SK-N-MC (cell line): Measurements from ENCODE around the gene UBE2D1.

ENCODE experiments used
- DNase-seq: peaks from one replicate; pipeline ENCODE4 v3.0.0-alpha.2; 2011; ENCODE audit warnings: low read depth, low spot score
- H3K27ac ChIP-seq: fragments of 200-600 bp; sonication (generic); 2 replicates; pipeline ENCODE4 v1.5.1; 2016; ENCODE audit warnings: mixed run types
- H3K36me3 ChIP-seq: fragments of 200-600 bp; sonication (generic); 2 replicates; pipeline ENCODE4 v1.6.1; 2017; ENCODE audit warnings: antibody characterized with exemption, low read length, mixed read lengths; ENCODE audit not compliant: insufficient read depth
- H3K4me3 ChIP-seq: fragments of 200-600 bp; sonication (generic); 2 replicates; pipeline ENCODE4 v1.5.1; 2016
- H3K9ac ChIP-seq: fragments of 200-600 bp; sonication (generic); 2 replicates; pipeline ENCODE4 v1.8.0; 2017; ENCODE audit warnings: mixed run types, mixed read lengths; ENCODE audit not compliant: insufficient read length
- H3K9me3 ChIP-seq: fragments of 200-600 bp; sonication (generic); 2 replicates; pipeline ENCODE4 v1.6.1; 2017; ENCODE audit warnings: low read depth, mild to moderate bottlenecking, antibody characterized with exemption, low read length, moderate library complexity, mixed read lengths
- EZH2 ChIP-seq: fragments of 200-600 bp; sonication (generic); IDR thresholded peaks from one replicate; pipeline ENCODE4 v1.6.1; 2017; ENCODE audit warnings: antibody characterized with exemption
- FOXP2 ChIP-seq: optimal IDR thresholded peaks from 2 replicates; pipeline ENCODE3; 2011; ENCODE audit warnings: mild to moderate bottlenecking, moderate library complexity; ENCODE audit not compliant: insufficient read depth; ENCODE audit errors: extremely low read length, control extremely low read depth
- POLR2AphosphoS5 ChIP-seq: IDR thresholded peaks from 2 replicates; pipeline ENCODE4 v1.6.1; 2012; ENCODE audit warnings: mild to moderate bottlenecking, low read depth, low read length, borderline replicate concordance

The UBE2D1 gene

DNA sequence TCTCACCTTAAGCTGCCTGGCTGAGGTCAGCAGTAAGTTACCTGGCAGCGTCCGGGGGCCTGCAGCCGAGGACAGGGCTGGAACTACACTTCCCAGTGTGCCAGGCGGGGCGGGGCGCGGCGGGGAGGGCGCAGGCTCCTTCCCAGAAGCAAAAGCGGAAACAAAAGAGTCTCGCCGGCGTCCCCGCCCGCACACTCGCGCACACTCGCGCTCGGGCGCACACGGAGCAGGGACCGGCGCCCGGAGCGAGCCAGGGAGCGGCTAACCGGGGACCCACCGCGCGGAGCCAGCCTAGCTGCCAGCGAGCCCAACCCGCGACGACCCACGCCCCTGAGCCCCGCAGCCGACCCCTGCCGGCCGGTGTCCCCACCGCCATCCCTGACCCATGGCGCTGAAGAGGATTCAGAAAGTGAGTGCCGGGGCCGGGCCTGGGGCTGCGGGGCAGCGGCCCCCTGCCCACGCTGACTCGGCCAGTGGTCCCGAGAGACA, at the start of gene UBE2D1:
TSS of gene UBE2D1 (plus strand) at position 190 of the 489 bp plus-strand sequence. CDS start at position 386, 196 bp downstream.
- Histone ChIP-seq H3K36me3 (no peaks in the 10 kb centered on the region), H3K9ac (peak within 1 kb of the TSS; percentile 79), H3K9me3 (no peaks in the 10 kb centered on the region), H3K27ac (no peak within 1 kb of the TSS), H3K4me3 (peak within 1 kb of the TSS; percentile 80)
- TF ChIP-seq EZH2 = no peak
- TF ChIP-seq POLR2AphosphoS5 = peak; percentile 81; the same call in 1 of the 2 replicates
- DNase-seq = no peak

DNA sequence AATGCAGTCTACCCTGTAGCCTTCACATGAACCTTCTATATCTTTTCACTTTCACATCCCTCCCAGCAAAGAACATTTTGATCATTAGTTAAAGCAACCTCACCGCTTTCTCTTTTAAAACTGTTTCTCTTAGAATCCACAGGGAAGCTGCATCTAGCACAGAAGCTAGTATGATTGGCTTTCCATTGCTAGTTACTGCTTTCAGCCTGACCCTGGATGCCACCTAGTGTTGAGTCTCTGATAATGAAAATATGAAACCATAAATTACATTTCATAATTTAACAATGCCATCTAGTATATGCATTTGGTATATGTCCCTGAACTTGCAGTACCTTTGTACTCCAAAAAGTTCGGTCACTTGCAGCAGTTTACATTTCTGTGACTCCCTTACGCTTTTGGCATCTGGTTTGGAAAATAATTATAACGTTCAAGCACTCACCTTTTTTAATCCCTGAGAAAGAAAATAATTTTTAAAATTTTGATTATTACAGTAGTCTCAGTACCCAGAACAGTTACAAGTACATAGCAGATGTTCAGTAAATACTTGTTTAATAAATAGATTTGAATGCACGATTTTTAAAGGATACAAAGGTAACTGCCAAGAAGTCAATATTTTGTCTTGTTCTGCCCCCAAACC, 43.1 kb upstream of the UBE2D1 start:
- TF ChIP-seq FOXP2 (no peak), POLR2AphosphoS5 (no peak), EZH2 (no peak)
- Histone ChIP-seq H3K27ac (no peak overlapping the region), H3K9ac (no peak overlapping the region), H3K9me3 (no peaks in the 10 kb centered on the region), H3K4me3 (no peak overlapping the region), H3K36me3 (no peaks in the 10 kb centered on the region)
- DNase-seq = peak; percentile 3

DNA sequence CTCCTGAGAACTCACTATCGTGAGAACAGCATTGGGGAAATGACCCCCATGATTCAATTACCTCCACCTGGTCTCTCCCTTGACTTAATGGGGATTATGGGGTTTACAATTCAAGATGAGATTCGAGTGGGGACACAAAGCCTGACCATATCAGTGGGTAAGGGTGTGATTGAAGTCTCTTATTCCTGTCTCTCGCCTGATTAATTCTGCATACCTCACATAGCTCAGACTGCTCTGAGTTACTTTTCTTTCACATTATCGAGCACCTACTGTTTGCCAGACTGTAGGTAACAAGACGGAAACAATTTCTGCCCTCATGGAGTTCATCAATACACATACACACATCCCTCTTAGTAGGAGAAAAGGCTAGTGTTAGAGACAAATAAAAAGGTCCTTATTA, 40.8 kb upstream of the UBE2D1 start:
- Histone ChIP-seq H3K27ac (no peak overlapping the region), H3K9me3 (no peaks in the 10 kb centered on the region), H3K9ac (no peak overlapping the region), H3K4me3 (no peak overlapping the region), H3K36me3 (no peaks in the 10 kb centered on the region)
- DNase-seq = no peak
- TF ChIP-seq EZH2 (no peak), FOXP2 (no peak), POLR2AphosphoS5 (no peak)

DNA sequence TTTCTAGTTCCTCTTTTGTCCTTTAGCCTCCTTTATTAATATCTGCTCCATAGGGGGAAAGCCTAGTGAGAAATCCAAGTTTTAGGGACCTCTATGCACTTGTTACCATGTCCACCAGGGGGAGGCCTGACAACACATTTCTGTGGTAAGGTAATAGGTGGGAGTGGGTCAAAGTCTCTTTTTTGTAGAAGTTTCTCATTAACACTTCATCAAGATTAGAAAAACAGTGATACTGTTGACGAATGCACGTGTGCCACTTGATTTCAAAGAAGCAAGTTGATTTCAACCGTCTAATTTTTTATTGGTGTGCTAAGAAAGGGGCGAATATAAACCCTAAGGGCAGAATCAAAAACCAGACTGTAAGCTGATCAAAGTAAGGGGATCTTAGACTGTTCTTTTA, 35.2 kb upstream of the UBE2D1 start:
- Histone ChIP-seq H3K27ac (no peak overlapping the region), H3K9me3 (no peaks in the 10 kb centered on the region), H3K36me3 (no peaks in the 10 kb centered on the region), H3K9ac (no peak overlapping the region), H3K4me3 (no peak overlapping the region)
- TF ChIP-seq POLR2AphosphoS5 (no peak), FOXP2 (no peak), EZH2 (no peak)
- no peak for DNase-seq

DNA sequence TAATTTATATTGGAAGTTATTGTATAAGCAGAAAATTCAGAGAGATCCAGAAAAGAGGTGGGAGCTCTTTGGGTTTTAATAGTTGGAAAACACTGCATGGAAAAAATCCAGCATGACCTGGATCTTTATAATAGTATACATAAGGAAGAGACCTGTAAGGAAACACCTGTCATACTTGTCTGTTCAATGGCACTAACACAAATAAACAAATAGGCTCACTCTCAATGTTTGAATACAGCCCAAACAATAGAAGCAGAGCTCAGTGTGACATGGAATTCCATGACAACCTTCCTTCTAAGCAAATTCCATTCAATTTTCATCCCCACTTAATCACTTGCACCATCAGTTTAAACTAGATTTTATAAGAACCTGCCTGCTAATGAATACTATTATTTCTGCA, 34.1 kb upstream of the UBE2D1 start:
- Histone ChIP-seq H3K36me3 (no peaks in the 10 kb centered on the region), H3K9me3 (no peaks in the 10 kb centered on the region), H3K4me3 (no peak overlapping the region), H3K27ac (no peak overlapping the region), H3K9ac (no peak overlapping the region)
- no peak for TF ChIP-seq FOXP2
- TF ChIP-seq EZH2 = no peak
- TF ChIP-seq POLR2AphosphoS5 = no peak
- DNase-seq = no peak

DNA sequence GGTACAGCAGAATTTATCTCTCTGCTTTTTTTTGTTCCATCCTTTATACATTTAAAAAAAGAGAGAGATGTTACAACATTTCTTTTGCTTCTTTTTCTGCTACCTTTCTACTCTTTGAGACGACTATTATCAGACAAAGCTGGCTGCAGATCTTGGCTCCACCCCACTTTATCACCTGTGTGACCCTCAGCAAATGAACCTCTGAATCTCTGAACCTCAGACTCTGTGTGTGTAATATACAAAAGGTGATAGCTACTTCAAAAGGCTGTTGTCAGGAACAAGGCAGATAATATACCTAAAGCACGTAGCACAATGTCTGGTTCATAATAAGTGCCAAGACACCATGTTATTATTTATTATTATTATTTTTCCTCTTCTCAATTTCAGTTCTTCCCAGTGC, 32.6 kb upstream of the UBE2D1 start:
- Histone ChIP-seq H3K4me3 (no peak overlapping the region), H3K9ac (no peak overlapping the region), H3K27ac (no peak overlapping the region), H3K36me3 (no peaks in the 10 kb centered on the region), H3K9me3 (no peaks in the 10 kb centered on the region)
- DNase-seq = no peak
- TF ChIP-seq EZH2 (no peak), FOXP2 (no peak), POLR2AphosphoS5 (no peak)

DNA sequence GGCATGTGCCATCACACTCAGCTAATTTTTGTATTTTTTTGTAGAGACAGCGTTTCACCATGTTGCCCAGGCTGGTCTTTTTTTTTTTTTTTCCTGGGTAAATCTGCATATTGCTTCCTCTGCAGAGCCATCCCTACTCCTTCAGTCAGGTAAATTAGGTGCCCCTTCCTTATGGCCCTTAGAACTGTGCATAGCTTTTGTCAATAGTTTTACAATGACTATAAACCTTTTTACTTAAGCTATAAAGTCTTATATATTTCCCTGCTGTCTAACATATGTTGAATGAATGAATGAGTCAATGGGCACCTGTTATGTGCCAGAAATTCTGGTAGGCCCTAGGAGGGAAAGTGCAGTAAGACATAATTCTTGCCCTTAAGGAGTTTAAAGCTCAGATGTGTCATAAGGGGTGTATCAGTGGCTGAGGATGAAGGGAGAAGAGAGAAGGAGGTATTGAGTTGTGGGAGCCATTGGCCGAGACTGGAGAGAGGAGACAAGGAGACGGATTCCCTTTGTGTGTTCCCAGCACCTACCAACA, 30.6 kb upstream of the UBE2D1 start:
- Histone ChIP-seq H3K9me3 (no peaks in the 10 kb centered on the region), H3K27ac (no peak overlapping the region), H3K4me3 (no peak overlapping the region), H3K9ac (no peak overlapping the region), H3K36me3 (no peaks in the 10 kb centered on the region)
- no peak for DNase-seq
- TF ChIP-seq EZH2 (no peak), FOXP2 (no peak), POLR2AphosphoS5 (no peak)

DNA sequence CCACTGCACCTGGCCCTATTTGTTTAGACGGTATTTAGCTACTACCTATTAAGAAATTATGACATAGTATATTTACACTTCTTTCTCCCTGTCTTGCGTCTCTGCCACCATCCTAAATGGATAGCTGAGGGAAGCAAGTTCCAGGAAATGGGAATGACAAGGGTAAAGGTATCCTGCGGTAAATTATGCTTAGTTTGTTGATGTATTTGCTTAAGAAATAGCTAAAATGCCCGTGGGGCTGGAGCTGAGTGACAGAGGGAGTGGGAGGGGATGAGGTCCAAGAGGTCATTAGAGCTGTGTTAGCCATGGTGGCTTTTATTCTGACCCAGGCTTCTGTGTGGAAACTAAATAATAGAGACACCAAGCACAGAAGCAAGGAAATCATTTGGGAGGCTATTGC, 29.0 kb upstream of the UBE2D1 start:
- TF ChIP-seq EZH2 = no peak
- TF ChIP-seq POLR2AphosphoS5 = no peak
- TF ChIP-seq FOXP2 = no peak
- Histone ChIP-seq H3K36me3 (no peaks in the 10 kb centered on the region), H3K9ac (no peak overlapping the region), H3K27ac (no peak overlapping the region), H3K4me3 (no peak overlapping the region), H3K9me3 (no peaks in the 10 kb centered on the region)
- DNase-seq = no peak

DNA sequence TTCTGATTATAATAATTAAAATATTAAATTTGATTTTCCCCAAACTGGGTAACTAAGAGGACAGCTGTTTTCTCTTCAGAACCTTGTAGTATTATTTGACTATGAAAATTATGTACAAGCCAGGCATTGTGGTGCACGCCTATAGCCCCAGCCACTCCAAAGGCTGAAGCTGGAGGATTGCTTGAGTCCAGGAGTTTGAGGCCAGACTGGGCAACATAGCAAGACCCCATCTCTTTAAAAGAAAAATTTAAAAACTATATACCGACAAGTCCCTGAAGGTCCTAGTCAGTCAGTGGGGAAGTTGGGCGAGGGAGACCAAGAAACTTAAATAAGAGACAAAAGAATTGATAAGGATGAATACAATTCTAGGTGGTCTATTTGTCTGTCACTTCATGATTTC, 27.1 kb upstream of the UBE2D1 start:
- Histone ChIP-seq H3K27ac (no peak overlapping the region), H3K9ac (no peak overlapping the region), H3K4me3 (no peak overlapping the region), H3K9me3 (no peaks in the 10 kb centered on the region), H3K36me3 (no peaks in the 10 kb centered on the region)
- DNase-seq = no peak
- no peak for TF ChIP-seq FOXP2
- no peak for TF ChIP-seq EZH2
- no peak for TF ChIP-seq POLR2AphosphoS5
